Cardiac fibroblast (primary cell): Measurements from ENCODE around the gene RAPGEF6.

Experiments
- DNase-seq, 2 donors: peaks; one replicate each; pipeline versions ENCODE4 v3.0.0 to v3.0.0-alpha.2; 2010; ENCODE audit warnings: low read depth in 2 of 2
- H3K4me3 ChIP-seq, 2 donors: replicated peaks in 1 of 2; 1 replicate in 1 of 2; 2 replicates in 1 of 2; pipeline ENCODE4 v1.5.1; 2011; ENCODE audit warnings: low read depth in 2 of 2, low read length in 2 of 2, mild to moderate bottlenecking in 2 of 2, moderate library complexity in 1 of 2
- CTCF ChIP-seq: IDR thresholded peaks from one replicate; pipeline ENCODE4 v1.5.1; 2011; ENCODE audit warnings: low read depth, mild to moderate bottlenecking, low read length, inconsistent platforms

Gene RAPGEF6

GRCh38 chr5:131634238-131634637 is 791 bp downstream of the RAPGEF6 start:
- peak overlapping the region; percentile 86 for H3K4me3 ChIP-seq
- TF ChIP-seq CTCF: no peak
- no peak for DNase-seq

GRCh38 chr5:131633830-131634229 is 1.2 kb downstream of the RAPGEF6 start:
- DNase-seq: no peak

GRCh38 chr5:131630963-131631350 is 4.1 kb downstream of the RAPGEF6 start:
- DNase-seq: no peak
- no peak overlapping the region for H3K4me3 ChIP-seq
- TF ChIP-seq CTCF: no peak

More at GRCh38 chr5:131633830-131634229, 1.2 kb downstream of the RAPGEF6 start:
- no peak for TF ChIP-seq CTCF
- H3K4me3 ChIP-seq: peak overlapping the region; percentile 86

GRCh38 chr5:131630208-131630962 is 4.6 kb downstream of the RAPGEF6 start:
- TF ChIP-seq CTCF: no peak
- H3K4me3 ChIP-seq: no peak overlapping the region
- no peak for DNase-seq

GRCh38 chr5:131628990-131629389 is 6.0 kb downstream of the RAPGEF6 start:
- DNase-seq: peak in 1 of 2 donors; percentile 64
- no peak for TF ChIP-seq CTCF
- no peak overlapping the region for H3K4me3 ChIP-seq

- DNase-seq: no peak
Observed at GRCh38 chr5:131627207-131627865, 7.7 kb downstream of the RAPGEF6 start.

More at GRCh38 chr5:131627207-131627865, 7.7 kb downstream of the RAPGEF6 start:
- TF ChIP-seq CTCF: no peak
- no peak overlapping the region for H3K4me3 ChIP-seq
